ENCODE measurements around the gene GREB1.

The GREB1 gene

DNA sequence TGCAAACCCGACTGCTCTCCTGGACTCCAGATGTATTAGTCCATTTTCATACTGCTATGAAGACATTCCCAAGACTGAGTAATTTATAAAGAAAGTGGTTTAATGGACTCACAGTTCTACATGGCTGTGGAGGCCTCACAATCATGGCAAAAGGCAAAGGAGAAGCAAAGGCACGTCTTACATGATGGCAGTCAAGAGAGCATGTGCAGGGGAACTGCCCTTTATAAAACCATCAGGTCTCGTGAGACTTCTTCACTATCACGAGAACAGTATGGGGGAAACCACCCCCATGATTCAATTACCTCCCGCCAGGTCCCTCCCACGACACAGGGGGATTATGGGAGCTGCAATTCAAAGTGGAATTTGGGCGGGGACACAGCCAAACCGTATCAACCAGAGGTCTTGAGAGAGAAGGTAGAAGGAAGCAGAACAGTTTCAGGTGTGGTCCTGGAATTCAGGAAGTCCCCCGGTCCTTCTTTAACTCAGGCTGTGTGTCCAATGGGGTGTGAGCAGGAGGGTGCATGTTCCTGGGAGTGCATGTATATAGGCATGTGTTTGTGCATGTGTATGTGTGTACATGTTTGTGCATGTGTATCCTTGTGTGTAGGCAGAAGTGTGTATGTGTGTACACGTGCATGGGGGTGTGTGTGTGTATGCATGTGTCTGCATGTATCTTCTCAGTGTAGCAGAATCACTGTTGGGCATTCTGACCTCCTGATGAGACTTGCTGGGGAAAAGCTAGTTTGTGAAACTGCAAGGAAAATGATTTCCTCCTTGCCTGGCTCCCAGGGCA lies 46.2 kb downstream of the GREB1 start:
- TF ChIP-seq, protein P1, sequence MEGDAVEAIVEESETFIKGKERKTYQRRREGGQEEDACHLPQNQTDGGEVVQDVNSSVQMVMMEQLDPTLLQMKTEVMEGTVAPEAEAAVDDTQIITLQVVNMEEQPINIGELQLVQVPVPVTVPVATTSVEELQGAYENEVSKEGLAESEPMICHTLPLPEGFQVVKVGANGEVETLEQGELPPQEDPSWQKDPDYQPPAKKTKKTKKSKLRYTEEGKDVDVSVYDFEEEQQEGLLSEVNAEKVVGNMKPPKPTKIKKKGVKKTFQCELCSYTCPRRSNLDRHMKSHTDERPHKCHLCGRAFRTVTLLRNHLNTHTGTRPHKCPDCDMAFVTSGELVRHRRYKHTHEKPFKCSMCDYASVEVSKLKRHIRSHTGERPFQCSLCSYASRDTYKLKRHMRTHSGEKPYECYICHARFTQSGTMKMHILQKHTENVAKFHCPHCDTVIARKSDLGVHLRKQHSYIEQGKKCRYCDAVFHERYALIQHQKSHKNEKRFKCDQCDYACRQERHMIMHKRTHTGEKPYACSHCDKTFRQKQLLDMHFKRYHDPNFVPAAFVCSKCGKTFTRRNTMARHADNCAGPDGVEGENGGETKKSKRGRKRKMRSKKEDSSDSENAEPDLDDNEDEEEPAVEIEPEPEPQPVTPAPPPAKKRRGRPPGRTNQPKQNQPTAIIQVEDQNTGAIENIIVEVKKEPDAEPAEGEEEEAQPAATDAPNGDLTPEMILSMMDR (IDR thresholded peaks at IDR 0.05; ENCODE audit: insufficient read depth, low read depth, low read length, missing control alignments) = no peak
- no peak for DNase-seq (ENCODE audit: low read depth)
- no peak overlapping the region for H3K4me3 ChIP-seq (ENCODE audit: low read length)

DNA sequence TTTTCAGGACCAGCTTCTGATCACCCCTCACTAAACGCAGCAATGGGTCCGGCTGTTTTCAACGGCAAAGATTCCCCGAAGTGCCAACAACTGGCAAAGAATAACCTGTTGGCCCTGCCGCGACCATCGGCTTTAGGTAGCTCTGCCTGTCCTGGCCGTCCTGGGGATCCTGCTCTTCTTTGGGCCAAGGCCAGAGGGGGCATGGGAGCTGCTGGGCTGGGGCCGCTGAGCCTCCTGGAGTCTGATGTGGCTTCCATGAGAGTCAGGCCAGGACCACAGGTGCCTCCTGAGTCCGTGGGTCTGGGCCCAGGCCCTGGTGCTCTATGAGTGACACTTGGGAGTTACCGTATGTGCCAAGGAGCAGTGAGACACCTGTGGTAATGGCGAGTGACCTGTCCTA lies 46.9 kb downstream of the GREB1 start:
- TF ChIP-seq, protein P1 (IDR thresholded peaks at IDR 0.05; ENCODE audit: insufficient read depth, low read depth, low read length, missing control alignments) = no peak
- no peak for DNase-seq (ENCODE audit: low read depth)
- H3K4me3 ChIP-seq (ENCODE audit: low read length) = no peak overlapping the region

DNA sequence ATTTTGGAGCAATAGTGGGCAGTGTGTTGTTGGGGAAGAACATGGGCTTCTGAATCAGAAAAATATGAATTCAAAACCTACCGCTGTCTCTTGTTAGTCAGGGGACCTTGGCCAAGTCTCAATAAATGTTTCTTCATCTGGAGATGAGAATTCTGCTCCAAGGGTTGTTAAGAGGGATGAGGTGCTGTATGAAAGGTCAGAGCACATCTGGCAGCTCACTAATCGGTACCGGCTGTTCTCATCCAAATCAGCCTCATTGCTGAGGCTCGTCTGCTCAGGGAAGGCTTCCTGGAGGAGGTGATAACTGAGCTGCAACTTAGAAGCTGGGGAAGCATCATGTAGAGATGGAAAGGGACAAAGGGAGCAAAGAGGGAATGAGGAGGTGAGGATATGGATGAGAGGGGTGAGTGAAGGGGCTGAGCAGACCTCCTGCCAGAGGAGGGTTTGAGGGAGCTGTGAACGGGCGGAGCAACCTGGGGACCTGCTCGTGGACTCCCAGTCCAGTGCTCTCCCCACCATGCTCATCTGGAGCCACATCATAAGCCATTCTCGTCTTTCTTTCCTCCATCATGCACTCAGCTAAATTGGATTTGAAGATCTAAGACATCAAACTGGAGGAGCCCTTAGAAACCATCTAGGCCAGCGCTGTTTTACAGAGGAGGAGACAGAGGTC lies 47.4 kb downstream of the GREB1 start:
- TF ChIP-seq, protein P1 (IDR thresholded peaks at IDR 0.05; ENCODE audit: insufficient read depth, low read depth, low read length, missing control alignments) = no peak
- no peak for DNase-seq (ENCODE audit: low read depth)
- no peak overlapping the region for H3K4me3 ChIP-seq (ENCODE audit: low read length)

DNA sequence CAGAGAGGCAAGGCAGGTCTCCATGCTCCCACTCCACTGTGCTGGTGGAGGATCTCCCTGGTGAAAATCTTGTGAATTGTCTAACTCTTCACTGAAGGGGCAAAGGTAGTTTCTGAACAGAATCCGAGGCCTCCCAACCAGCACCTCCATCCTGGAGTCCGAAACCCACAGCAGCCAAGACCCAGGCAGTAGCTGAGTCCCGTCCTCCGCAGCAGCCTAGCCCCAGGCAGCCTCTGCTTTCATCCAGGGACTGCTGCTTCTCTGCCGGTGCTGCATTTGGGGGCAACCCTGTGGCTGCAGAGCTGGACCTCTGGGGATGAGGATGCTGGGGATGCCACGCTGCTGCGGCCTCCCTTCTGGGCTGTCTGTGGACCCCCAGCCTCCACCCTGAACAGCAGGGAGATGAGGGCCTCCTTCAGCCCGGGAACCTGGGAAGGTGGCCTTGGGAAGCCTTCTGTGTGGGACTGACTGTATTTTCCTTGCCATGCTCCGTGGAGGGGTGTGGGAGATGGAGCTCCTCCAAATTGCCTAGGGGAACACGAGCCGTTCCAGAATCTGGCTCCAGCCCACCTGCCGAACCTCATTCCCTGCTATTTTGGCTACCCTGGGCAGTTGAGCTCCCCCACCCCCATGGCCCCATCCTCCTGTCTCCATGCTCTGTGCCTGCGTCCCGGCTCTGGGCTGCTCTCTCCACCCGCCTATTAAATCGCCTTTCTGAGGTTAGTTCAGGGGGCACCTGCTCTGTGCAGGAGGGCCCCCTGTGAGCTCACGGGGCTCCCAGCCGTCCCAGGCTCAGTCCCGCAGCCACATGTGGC lies 48.2 kb downstream of the GREB1 start:
- TF ChIP-seq, protein P1 (IDR thresholded peaks at IDR 0.05; ENCODE audit: insufficient read depth, low read depth, low read length, missing control alignments) = no peak
- DNase-seq (ENCODE audit: low read depth) = no peak
- no peak overlapping the region for H3K4me3 ChIP-seq (ENCODE audit: low read length)

DNA sequence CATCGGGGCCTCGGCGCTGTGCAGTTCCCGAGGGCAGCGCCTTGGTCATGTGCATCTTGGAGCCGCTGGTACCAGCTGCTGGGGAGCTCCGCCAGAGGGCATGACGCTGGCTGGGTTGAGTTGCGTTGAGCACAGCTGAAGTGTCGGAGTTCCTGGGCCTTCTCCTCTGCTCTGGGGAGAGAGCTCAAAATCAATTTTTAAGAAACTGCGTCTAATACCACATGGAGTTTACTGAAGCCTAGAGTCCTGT lies 48.7 kb downstream of the GREB1 start:
- H3K4me3 ChIP-seq (ENCODE audit: low read length) = no peak overlapping the region
- TF ChIP-seq, protein P1 (IDR thresholded peaks at IDR 0.05; ENCODE audit: insufficient read depth, low read depth, low read length, missing control alignments) = no peak
- no peak for DNase-seq (ENCODE audit: low read depth)

DNA sequence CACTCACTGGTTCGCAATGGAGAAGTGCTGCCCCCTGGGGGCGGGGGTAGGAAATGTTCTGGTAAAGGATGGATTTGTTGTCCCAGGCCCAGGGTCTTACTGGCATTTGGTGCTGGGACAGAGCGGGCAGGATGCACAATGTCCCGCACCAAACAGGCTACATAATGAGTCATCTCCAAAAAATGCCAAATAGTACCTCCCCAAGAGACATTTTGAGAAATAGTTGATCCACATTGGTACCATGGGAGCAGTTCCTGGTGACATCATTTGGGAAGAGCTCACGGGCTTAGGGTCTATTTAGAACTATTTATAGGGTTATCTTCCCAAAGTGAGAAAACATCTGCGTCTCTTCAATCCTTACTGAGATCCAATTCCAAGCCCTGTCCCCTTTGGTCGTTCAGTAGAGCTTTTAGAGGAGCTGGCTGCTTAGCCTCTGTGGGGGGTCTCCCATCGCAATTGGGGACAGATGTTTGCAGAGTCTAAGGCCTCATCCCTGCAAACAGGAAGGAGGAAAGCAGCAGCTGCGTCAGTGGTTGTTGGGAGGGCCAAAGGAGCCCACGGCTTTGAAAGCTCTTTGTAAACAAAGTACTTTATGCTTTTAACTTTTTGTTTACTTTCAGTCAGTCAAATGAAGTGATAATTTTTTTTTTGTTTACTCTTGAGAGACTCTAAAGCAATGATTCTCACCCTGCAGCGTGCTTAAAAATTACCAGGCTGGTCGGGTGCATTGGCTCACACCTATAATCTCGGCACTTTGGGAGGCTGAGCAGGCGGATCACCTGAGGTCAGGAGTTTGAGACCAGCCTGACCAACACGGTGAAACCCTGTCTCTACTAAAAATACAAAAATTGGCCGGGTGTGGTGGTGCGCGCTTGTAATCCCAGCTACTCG lies 49.3 kb downstream of the GREB1 start:
- TF ChIP-seq, protein P1 (IDR thresholded peaks at IDR 0.05; ENCODE audit: insufficient read depth, low read depth, low read length, missing control alignments) = peak; percentile 83
- no peak overlapping the region for H3K4me3 ChIP-seq (ENCODE audit: low read length)
- DNase-seq (ENCODE audit: low read depth) = peak; percentile 59
